Measurements from ENCODE around the gene ITGA1.

ITGA1 gene

GRCh38 chr5:52798938-52799337, 11.2 kb downstream of the ITGA1 start:
- DNase-seq (ENCODE audit: low spot score), result peak; percentile 9
- TF ChIP-seq CTCF (IDR thresholded peaks at IDR 0.05; ENCODE audit: extremely low read depth, insufficient read depth, missing control alignments), result no peak
- in situ Hi-C loops (cut with MboI; ENCODE audit: low pct_unique_long_range_greater_than_20kb, low sequenced_read_pairs, unreplicated experiment), result no loop called here

- in situ Hi-C loops (cut with MboI; ENCODE audit: low pct_unique_long_range_greater_than_20kb, low sequenced_read_pairs, unreplicated experiment), result no loop called here
- TF ChIP-seq CTCF (IDR thresholded peaks at IDR 0.05; ENCODE audit: extremely low read depth, insufficient read depth, missing control alignments), result no peak
- DNase-seq (ENCODE audit: low spot score), result no peak
These were observed 11.8 kb downstream of the ITGA1 start for GRCh38 chr5:52799358-52799982.

GRCh38 chr5:52799983-52800393, 12.3 kb downstream of the ITGA1 start:
- in situ Hi-C loops (cut with MboI; ENCODE audit: low pct_unique_long_range_greater_than_20kb, low sequenced_read_pairs, unreplicated experiment), result no loop called here
- no peak for TF ChIP-seq CTCF (IDR thresholded peaks at IDR 0.05; ENCODE audit: extremely low read depth, insufficient read depth, missing control alignments)
- peak; percentile 88 for DNase-seq (ENCODE audit: low spot score)

- in situ Hi-C loops (cut with MboI; ENCODE audit: low pct_unique_long_range_greater_than_20kb, low sequenced_read_pairs, unreplicated experiment), result no loop called here
- DNase-seq (ENCODE audit: low spot score), result peak; percentile 17
These were observed 12.9 kb downstream of the ITGA1 start for GRCh38 chr5:52800394-52801213.

GRCh38 chr5:52801329-52801728, 13.6 kb downstream of the ITGA1 start:
- no peak for TF ChIP-seq CTCF (IDR thresholded peaks at IDR 0.05; ENCODE audit: extremely low read depth, insufficient read depth, missing control alignments)
- in situ Hi-C loops (cut with MboI; ENCODE audit: low pct_unique_long_range_greater_than_20kb, low sequenced_read_pairs, unreplicated experiment), result no loop called here
- no peak for DNase-seq (ENCODE audit: low spot score)

More at GRCh38 chr5:52800394-52801213, 12.9 kb downstream of the ITGA1 start:
- TF ChIP-seq CTCF (IDR thresholded peaks at IDR 0.05; ENCODE audit: extremely low read depth, insufficient read depth, missing control alignments), result no peak

GRCh38 chr5:52802272-52802973, 14.7 kb downstream of the ITGA1 start:
- in situ Hi-C loops (cut with MboI; ENCODE audit: low pct_unique_long_range_greater_than_20kb, low sequenced_read_pairs, unreplicated experiment), result no loop called here
- no peak for DNase-seq (ENCODE audit: low spot score)
- TF ChIP-seq CTCF (IDR thresholded peaks at IDR 0.05; ENCODE audit: extremely low read depth, insufficient read depth, missing control alignments), result no peak
